Neural progenitor cell (in vitro differentiated cells): ENCODE data around the gene PSMD8.

Experiments
- EZH2 ChIP-seq: fragments of 200-600 bp; sonication (generic); IDR thresholded peaks from 2 replicates; pipeline ENCODE4 v1.6.1; 2017; ENCODE audit warnings: antibody characterized with exemption, mild to moderate bottlenecking, moderate library complexity
- EZH2phosphoT487 ChIP-seq: fragments of 200-600 bp; sonication (generic); IDR thresholded peaks from 2 replicates; pipeline ENCODE4 v1.6.1; 2017; ENCODE audit warnings: antibody characterized with exemption

DNA sequence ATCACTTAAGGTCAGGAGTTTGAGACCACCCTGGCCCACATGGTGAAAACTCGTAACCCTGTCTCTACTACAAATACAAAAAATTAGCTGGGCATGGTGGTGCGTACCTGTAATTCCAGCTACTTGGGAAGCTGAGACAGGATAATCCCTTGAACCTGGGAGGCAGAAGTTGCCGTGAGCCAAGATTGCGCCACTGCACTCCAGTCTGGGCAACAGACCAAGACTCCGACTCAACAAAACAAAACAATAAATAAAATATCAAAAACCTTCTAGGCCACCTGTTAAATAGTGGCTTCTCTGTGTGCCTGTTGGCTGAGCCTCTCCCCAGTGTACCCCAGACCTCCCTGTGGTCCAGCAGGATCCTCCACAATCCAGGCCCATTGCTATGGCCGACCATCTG lies 3.3 kb upstream of the PSMD8 start:
- TF ChIP-seq EZH2phosphoT487 (no peak), EZH2 (no peak)
